ENCODE results near the gene MAGOHB. TPM values are rescaled to one million over a fixed set of nuclear protein-coding genes. Genes with fewer than 3 reads are reported as not detected.

Gene MAGOHB
- total and polyA plus RNA-seq, 4 donors, result 19.3 to 39.7 (median 23.1) TPM

DNA sequence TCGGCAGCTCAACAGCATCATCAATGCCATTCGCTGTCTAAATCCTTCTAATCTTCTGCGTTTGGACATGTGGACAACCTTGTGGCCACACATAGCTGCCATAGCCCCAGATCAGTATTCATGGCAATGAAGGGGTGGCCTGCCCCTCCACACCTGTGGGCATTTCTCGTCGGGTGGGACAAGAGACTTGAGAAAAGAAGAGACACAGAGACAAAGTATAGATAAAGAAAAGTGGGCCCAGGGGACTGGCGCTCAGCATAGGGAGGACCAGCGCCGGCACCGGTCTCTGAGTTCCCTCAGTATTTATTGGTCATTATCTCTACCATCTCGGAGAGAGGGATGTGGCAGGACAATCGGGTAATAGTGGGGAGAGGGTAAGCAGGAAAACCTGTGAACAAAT is 42.3 kb downstream of the MAGOHB start:
- Histone ChIP-seq H3K36me3 (ENCODE audit: control insufficient read depth in 4 of 4, insufficient read depth in 4 of 4, low read length in 4 of 4) (no peaks in the 10 kb centered on the region), H3K4me3 (no peak overlapping the region), H3K27ac (ENCODE audit: low read depth in 1 of 2, low read length in 1 of 2) (no peak overlapping the region), H3K9ac (ENCODE audit: insufficient read depth in 1 of 2, low read length in 2 of 2) (no peak overlapping the region), H3K4me1 (ENCODE audit: control insufficient read depth in 5 of 5, insufficient read depth in 5 of 5, low read length in 5 of 5) (peaks cover 0 to 4% (median 0%) of the 10 kb centered on the region in 5 donors), H3K27me3 (ENCODE audit: control insufficient read depth in 3 of 3, insufficient read depth in 3 of 3, low read length in 2 of 3) (no peaks in the 10 kb centered on the region), H3K9me3 (ENCODE audit: control insufficient read depth in 4 of 4, insufficient read depth in 3 of 4, low read length in 3 of 4) (no peaks in the 10 kb centered on the region)
- 91 to 93% methylated on average over 11 of the region's 11 CpGs for WGBS, 2 donors
- no peak for DNase-seq
- TF ChIP-seq, protein P1, sequence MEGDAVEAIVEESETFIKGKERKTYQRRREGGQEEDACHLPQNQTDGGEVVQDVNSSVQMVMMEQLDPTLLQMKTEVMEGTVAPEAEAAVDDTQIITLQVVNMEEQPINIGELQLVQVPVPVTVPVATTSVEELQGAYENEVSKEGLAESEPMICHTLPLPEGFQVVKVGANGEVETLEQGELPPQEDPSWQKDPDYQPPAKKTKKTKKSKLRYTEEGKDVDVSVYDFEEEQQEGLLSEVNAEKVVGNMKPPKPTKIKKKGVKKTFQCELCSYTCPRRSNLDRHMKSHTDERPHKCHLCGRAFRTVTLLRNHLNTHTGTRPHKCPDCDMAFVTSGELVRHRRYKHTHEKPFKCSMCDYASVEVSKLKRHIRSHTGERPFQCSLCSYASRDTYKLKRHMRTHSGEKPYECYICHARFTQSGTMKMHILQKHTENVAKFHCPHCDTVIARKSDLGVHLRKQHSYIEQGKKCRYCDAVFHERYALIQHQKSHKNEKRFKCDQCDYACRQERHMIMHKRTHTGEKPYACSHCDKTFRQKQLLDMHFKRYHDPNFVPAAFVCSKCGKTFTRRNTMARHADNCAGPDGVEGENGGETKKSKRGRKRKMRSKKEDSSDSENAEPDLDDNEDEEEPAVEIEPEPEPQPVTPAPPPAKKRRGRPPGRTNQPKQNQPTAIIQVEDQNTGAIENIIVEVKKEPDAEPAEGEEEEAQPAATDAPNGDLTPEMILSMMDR (IDR thresholded peaks at IDR 0.05; ENCODE audit: control extremely low read depth, extremely low read depth), result no peak
- ATAC-seq (ENCODE audit: insufficient read depth, low FRiP score), result no peak

DNA sequence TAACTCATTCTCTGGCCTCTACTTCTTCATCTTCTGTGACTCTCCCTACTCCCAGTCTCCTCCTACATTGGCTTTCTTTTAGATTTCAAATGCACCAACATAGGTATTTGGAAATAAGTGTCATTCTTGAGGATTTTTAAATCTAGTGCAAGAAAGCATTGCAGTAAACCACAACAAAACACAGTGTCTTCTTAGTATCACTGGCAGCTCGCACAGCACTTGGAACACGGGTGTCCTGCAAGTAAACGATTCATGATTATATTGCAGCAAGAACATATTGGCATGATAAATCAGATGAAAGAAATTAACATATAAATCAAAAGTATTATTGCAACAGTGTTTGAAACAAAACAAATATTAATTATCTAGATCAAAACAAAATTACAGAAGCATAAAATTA is 45.6 kb downstream of the MAGOHB start:
- TF ChIP-seq, protein P1 (IDR thresholded peaks at IDR 0.05; ENCODE audit: control extremely low read depth, extremely low read depth), result no peak
- 72 to 89% methylated on average over 3 of the region's 3 CpGs for WGBS, 2 donors
- Histone ChIP-seq H3K36me3 (ENCODE audit: control insufficient read depth in 4 of 4, insufficient read depth in 4 of 4, low read length in 4 of 4) (no peaks in the 10 kb centered on the region), H3K27ac (ENCODE audit: low read depth in 1 of 2, low read length in 1 of 2) (no peak overlapping the region), H3K27me3 (ENCODE audit: control insufficient read depth in 3 of 3, insufficient read depth in 3 of 3, low read length in 2 of 3) (no peaks in the 10 kb centered on the region), H3K9me3 (ENCODE audit: control insufficient read depth in 4 of 4, insufficient read depth in 3 of 4, low read length in 3 of 4) (no peaks in the 10 kb centered on the region), H3K4me3 (no peak overlapping the region), H3K9ac (ENCODE audit: insufficient read depth in 1 of 2, low read length in 2 of 2) (no peak overlapping the region), H3K4me1 (ENCODE audit: control insufficient read depth in 5 of 5, insufficient read depth in 5 of 5, low read length in 5 of 5) (peaks cover 0 to 4% (median 0%) of the 10 kb centered on the region in 5 donors)
- ATAC-seq (ENCODE audit: insufficient read depth, low FRiP score) (no peak), DNase-seq (no peak)

DNA sequence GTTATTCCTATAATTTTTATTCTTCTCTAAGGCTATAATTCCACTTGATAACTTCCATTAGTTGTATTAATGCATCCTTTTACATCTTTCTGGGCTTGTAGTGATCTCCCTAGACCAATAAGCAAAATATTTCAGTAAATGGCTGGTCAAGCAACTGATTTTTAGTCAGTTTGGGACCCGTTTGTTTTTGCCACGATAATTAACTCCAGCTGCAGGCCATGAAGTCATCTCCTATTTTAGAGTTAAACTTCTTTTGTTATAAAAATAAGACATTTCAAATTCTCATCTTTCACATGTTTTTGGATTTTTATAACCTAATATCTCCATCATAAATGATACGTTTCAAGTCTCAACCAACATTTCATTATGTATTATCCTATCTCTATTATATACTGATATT is 49.4 kb downstream of the MAGOHB start:
- TF ChIP-seq, protein P1 (IDR thresholded peaks at IDR 0.05; ENCODE audit: control extremely low read depth, extremely low read depth), result no peak
- H3K9me3 ChIP-seq (ENCODE audit: control insufficient read depth in 4 of 4, insufficient read depth in 3 of 4, low read length in 3 of 4), result no peaks in the 10 kb centered on the region
- WGBS, 2 donors, result 67 to 87% methylated on average over 3 of the region's 3 CpGs
- no peak overlapping the region for H3K27ac ChIP-seq (ENCODE audit: low read depth in 1 of 2, low read length in 1 of 2)
- H3K27me3 ChIP-seq (ENCODE audit: control insufficient read depth in 3 of 3, insufficient read depth in 3 of 3, low read length in 2 of 3), result no peaks in the 10 kb centered on the region
- no peak for DNase-seq
- H3K4me1 ChIP-seq (ENCODE audit: control insufficient read depth in 5 of 5, insufficient read depth in 5 of 5, low read length in 5 of 5), result peaks cover 0 to 4% (median 0%) of the 10 kb centered on the region in 5 donors
- no peak overlapping the region for H3K9ac ChIP-seq (ENCODE audit: insufficient read depth in 1 of 2, low read length in 2 of 2)
- H3K4me3 ChIP-seq, result no peak overlapping the region
- no peaks in the 10 kb centered on the region for H3K36me3 ChIP-seq (ENCODE audit: control insufficient read depth in 4 of 4, insufficient read depth in 4 of 4, low read length in 4 of 4)
- no peak for ATAC-seq (ENCODE audit: insufficient read depth, low FRiP score)

DNA sequence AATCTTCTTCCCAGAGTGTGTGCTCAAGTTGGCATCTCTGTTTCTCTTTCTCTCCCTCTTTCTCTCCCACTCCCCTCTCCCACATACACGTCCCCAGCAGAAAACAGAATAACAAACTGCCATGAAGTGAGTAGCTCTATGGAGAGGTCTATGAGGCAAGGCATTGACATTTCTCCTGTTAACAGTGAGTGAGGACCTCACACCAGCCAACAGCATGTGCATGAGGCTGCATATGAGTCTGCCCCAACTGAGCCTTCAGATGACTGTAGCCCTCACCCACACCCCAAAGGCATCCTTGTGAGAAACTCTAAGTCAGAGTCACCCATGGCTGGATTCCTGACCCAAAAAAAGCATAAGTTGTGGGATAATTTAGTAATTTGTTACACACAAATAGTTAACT is 50.4 kb downstream of the MAGOHB start:
- H3K27me3 ChIP-seq (ENCODE audit: control insufficient read depth in 3 of 3, insufficient read depth in 3 of 3, low read length in 2 of 3), result no peaks in the 10 kb centered on the region
- no peaks in the 10 kb centered on the region for H3K9me3 ChIP-seq (ENCODE audit: control insufficient read depth in 4 of 4, insufficient read depth in 3 of 4, low read length in 3 of 4)
- WGBS, 2 donors, result 84 to 92% methylated on average over 1 of the region's 1 CpG
- no peak overlapping the region for H3K9ac ChIP-seq (ENCODE audit: insufficient read depth in 1 of 2, low read length in 2 of 2)
- no peak for DNase-seq
- TF ChIP-seq, protein P1 (IDR thresholded peaks at IDR 0.05; ENCODE audit: control extremely low read depth, extremely low read depth), result no peak
- H3K27ac ChIP-seq (ENCODE audit: low read depth in 1 of 2, low read length in 1 of 2), result no peak overlapping the region
- no peak for ATAC-seq (ENCODE audit: insufficient read depth, low FRiP score)
- peaks cover 0 to 4% (median 0%) of the 10 kb centered on the region in 5 donors for H3K4me1 ChIP-seq (ENCODE audit: control insufficient read depth in 5 of 5, insufficient read depth in 5 of 5, low read length in 5 of 5)
- H3K36me3 ChIP-seq (ENCODE audit: control insufficient read depth in 4 of 4, insufficient read depth in 4 of 4, low read length in 4 of 4), result no peaks in the 10 kb centered on the region
- H3K4me3 ChIP-seq, result no peak overlapping the region

Data from lung (tissue), 12 donors.